Stimulated activated CD4-positive, alpha-beta T cell treated with anti-CD3 and anti-CD28 coated beads, Interleukin-4, amount 100 ng/mL, for 1 hour (primary cell): ENCODE measurements around the gene MKI67.
A peak's percentile ranks its signal among the peaks of the same experiment; 100 is the strongest.

Source experiments
- DNase-seq: peaks from one replicate; pipeline ENCODE4 v3.0.0-alpha.2; 2020

MKI67 gene

GRCh38 chr10:128063736-128064107 lies 62.5 kb downstream of the MKI67 start:
- peak; percentile 34 for DNase-seq

DNA sequence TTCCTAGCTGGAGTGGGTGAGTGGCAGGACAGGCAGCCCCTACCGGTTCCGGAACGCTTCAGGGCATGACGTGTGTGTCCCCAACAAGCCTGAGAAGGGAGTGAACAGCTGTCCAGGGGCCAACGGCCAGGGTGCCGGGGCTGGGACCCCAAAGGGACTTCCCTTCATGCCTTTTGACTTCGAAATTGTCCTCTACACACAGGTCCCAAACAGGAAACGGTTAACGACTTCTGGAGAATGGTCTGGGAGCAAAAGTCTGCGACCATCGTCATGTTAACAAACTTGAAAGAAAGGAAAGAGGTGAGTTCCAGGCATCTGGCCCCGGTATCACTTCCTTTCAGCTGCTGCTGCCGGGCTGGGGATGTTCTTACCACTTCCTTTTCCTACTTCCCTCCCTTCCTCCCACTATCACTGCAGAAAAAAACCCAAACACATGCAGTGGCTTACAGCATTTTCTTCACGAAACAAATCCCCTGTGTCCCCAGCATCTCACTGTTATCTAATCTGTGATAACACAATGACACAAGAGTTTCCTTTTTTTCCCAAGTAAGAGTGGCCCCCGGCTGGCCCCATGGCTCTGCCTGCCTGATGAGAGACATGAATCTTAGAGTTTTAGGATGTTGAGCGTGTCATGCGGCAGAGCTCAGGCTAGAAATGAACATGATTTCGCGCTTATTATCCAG lies 63.2 kb downstream of the MKI67 start:
- DNase-seq: peak; percentile 46

- no peak for DNase-seq
These were observed 63.8 kb downstream of the MKI67 start for GRCh38 chr10:128062331-128062880.

GRCh38 chr10:128061306-128062300 lies 64.6 kb downstream of the MKI67 start:
- no peak for DNase-seq

DNA sequence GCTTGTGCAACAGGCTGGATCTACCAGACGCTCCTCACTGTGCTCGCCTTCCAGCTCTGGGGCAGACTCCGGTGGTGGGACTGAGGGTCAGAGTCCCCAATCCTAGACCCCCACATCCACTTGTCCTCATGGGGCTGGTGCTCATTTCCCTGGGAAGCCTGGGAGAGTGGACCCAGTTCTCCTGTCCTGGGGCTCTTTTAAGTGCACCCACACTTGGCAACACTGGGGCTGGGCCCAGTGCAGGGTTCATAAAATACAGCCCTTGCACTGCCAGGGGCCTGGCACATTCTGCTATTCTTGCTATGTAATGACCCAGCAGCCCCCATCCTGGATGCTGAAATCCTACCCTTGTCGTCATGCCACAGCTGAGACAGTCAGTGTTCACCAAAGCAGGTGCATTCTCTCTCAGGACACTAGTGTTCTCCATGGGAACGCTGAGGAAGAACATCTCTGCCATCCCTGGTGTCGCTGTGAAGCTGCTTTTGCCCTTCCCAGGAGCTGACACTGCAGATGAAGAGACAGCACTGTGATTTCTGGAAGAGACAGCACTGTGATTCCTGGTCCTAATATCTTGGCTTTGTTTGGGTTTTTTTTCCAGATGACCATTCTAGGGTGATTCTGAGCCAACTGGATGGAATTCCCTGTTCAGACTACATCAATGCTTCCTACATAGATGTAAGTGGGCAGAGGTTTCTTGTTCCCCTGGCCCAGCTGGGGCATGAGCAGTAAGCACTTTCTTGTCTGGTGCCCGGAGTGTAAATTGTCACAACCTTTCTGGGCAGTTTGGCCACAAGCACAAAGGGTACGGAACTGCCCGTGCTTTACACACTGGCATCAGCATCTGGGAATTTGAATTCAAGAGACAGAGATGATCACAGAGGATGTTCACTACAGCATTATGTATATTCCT lies 65.6 kb downstream of the MKI67 start:
- DNase-seq: no peak

GRCh38 chr10:128059982-128060293 lies 66.3 kb downstream of the MKI67 start:
- no peak for DNase-seq

DNA sequence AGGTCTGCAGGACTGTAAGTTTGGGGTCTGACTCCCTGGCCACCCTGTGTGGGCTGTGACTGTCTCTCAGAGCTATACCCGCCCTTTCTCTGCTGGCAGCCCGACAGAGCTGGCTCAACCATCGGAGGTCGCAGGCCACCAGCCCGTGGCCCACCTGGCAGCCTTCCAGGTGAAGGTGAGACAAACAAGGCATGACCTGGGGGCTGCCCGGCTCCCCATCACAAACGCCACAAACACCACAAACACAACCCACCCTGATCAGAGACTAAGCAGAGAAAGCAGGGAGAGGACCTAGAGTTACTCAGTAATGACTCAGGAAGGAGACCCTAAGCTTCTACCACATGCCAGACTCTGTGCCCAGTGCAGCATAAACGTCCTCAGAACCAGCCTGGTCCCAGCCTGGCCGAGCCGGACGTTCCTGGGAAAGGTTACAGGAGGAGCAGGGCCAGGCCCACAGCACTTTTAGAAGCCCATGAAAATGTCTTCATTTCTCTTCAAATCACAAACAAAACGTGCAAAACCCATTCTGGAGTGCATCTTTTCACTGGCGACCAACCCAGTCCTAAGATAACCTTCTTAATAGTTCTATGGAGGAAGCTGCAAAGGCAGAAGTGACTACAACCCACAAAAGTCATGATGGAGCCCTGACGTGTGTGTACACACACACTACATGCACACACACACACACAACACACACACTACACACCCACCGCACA lies 66.8 kb downstream of the MKI67 start:
- DNase-seq: no peak

DNA sequence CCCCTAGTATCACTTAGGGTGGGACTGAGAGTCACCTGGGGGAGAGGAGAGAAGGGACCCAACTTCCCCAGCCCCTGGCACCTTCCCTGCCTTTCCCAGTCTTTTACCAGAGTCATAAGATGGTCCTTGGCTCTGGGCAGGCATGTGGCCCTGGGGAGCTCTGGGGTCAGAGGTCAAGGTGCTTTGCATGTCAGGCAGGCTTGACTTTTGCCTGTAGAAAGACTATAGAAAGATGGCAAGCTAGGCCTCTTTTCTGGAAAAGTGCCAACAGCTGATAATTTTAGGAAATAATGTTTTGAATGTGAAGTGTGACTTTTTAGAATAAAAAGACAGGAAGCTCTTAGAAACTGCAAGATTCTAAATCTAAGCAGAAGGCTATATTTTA lies 67.5 kb downstream of the MKI67 start:
- DNase-seq: no peak

- no peak for DNase-seq
These were observed 68.0 kb downstream of the MKI67 start for GRCh38 chr10:128058106-128058749.

DNA sequence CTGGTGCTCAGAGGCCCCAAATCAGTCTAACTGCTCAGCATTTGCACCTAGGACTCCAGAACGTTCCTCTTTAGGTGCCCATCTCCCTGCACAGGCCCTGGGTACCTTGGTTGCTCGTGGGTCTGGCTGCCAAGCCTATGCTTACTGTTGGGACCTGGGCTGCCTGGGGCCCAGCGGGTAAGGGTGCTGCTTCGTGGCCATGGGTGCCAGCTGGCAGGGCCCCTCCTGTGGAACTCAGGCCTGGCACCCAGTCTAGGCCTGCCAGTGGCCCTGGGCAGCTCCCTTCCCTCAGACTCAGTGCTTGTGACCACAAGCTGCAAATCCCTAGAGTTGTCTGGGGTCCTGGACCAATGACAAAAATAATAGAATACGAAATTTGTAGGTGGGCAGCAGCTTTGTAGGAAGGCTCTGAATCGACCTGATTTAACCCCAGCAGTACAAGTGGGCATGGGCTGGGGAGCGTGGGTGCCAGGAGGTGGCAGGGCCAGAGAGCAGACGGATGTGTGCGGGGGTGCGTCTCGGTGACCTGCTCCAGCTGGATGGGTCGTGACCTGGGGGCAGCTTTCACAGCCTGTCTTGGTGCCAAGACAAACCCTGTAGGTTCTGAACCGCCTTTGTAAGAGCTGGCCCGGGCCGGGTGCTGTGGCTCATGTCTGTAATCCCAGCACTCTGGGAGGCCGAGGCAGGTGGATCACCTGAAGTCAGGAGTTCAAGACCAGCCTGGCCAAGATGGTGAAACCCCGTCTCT lies 69.7 kb downstream of the MKI67 start:
- DNase-seq: no peak

DNA sequence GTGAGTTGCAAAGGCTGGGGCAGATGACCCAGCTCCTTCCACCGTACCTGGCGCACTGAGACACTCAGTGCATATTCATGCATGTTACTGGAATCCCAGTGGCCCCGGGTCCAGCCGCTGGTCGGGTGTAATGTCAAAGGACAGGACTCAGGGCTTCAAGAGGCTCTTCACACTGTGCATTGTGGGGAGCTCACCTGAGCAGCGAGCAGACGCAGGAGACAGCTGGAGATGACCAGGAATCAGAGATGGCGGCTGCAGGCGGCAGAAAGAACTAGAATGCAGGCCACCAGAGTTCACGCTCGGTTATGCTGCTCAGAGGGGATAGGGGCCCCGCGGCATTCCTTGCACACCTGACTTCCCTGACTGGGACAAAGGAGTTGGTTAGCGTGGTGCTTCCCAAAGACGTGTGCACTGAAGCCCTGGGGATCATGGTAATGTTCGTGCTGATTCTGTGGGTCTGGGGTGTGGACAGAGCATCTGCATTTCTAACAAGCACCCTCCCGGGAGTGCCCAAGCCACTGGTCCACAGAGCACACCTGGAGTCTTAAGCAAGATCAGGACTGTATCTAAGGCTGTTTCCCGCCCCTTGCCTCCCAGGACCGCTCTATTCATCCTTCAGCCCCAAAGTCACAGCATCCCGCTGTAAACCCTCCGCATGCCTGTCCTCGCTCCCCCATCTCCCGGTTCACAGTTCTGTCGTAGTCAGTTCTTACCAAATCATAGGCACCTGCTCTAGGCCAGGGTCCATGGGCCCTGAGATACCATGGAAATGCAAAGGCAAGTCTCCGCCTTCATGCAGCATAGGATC lies 71.0 kb downstream of the MKI67 start:
- DNase-seq: no peak

DNA sequence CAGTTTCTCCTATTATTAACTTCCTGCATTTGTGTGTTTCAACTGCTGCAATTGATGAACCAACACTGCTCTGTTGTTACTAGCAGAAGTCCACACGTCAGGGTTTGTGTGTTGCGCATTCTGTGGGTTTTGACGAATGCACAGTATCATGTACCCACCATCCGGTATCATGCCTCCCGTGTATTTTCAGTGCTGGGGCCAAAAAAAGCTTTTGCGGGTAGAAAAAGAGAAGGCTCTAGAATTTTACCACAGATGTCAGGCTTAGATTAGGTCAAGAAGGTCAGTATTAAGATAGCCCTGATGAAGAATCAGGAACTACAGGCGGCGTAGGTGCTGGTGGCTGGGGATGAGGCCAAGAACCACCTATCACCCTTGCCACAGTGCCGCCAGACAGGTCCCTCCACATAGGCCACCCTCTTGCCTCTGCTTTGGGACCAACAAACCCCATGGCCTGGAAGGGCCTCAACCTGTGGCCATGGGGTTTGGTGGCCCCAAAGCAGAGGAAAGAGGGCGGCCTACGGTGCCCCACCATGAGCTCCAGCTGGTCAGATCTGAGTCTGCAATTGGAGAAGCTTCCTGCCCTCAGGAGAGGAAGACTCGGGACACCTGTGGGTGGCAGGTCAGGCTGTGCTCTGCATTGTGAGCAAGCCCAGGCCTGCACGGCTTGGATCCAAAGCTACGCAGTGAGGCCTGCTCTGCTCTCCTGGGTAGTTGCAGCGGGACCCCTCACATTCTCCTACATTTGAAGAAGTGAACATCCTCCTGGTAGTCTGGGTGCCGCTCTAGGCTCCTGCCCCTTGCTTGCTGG lies 71.9 kb downstream of the MKI67 start:
- DNase-seq: no peak

GRCh38 chr10:128053356-128053755 lies 72.9 kb downstream of the MKI67 start:
- DNase-seq: no peak

- no peak for DNase-seq
These were observed 73.5 kb downstream of the MKI67 start for GRCh38 chr10:128052696-128053095.

DNA sequence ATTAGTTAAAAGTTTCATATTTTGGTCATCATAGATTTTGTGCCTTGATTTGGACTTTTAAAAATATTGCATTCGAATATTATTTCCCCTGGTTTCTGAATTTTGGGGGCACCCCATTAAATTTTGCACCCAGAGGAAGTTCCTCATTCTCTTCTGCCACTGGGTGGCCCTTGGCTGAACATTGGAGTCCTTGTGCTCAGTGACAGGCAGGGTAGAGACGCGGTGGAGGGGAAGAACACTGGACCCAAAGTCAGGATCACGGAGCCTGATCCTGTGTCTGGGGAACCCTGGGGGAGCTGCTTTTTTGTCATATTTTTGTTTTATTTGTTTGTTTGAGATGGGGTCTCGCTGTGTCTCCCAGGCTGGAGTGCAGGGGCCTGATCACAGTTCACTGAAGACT lies 74.7 kb downstream of the MKI67 start:
- no peak for DNase-seq

DNA sequence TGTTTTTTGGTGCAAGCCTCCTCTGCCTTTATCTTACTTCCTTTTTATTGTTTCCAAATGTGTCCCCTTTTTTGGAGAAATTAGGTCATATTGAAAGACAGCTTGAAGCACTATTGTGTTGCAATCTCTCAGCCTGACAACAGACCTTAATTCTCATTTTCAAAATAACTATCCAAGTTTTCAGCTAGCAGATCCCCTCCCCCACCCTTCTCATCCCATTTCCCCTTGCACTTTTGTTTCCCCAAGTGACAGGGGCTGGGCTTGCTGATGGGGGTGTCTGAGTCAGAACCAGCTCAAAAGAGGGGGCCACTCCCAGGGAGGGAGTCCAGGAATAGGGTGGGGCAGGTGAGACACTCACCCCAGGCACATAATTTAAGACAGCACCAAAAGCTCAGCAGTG lies 75.3 kb downstream of the MKI67 start:
- DNase-seq: no peak

- no peak for DNase-seq
These were observed 76.1 kb downstream of the MKI67 start for GRCh38 chr10:128050121-128050516.

- no peak for DNase-seq
These were observed 76.8 kb downstream of the MKI67 start for GRCh38 chr10:128049226-128050120.
